22Rv1 (cell line): ENCODE results near the gene SLC24A5.

Source experiments
- ZFX ChIP-seq: fragments of 450-650 bp; IDR thresholded peaks from 2 replicates; pipeline ENCODE4 v1.6.1; 2017; ENCODE audit warnings: antibody characterized with exemption, borderline replicate concordance
- TF ChIP-seq, protein P1 (sequence below): fragments of 450-650 bp; IDR thresholded peaks from 2 replicates; pipeline ENCODE4 v1.5.1; 2017; ENCODE audit warnings: mild to moderate bottlenecking

GRCh38 chr15:48153526-48153925 lies 32.7 kb downstream of the SLC24A5 start:
- TF ChIP-seq, protein P1, sequence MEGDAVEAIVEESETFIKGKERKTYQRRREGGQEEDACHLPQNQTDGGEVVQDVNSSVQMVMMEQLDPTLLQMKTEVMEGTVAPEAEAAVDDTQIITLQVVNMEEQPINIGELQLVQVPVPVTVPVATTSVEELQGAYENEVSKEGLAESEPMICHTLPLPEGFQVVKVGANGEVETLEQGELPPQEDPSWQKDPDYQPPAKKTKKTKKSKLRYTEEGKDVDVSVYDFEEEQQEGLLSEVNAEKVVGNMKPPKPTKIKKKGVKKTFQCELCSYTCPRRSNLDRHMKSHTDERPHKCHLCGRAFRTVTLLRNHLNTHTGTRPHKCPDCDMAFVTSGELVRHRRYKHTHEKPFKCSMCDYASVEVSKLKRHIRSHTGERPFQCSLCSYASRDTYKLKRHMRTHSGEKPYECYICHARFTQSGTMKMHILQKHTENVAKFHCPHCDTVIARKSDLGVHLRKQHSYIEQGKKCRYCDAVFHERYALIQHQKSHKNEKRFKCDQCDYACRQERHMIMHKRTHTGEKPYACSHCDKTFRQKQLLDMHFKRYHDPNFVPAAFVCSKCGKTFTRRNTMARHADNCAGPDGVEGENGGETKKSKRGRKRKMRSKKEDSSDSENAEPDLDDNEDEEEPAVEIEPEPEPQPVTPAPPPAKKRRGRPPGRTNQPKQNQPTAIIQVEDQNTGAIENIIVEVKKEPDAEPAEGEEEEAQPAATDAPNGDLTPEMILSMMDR: no peak
- TF ChIP-seq ZFX: no peak
